HEK293T (cell line): ENCODE results near the gene SLC6A2.

ENCODE experiments used
- BHLHE40 ChIP-seq: fragments of 450-650 bp; IDR thresholded peaks from 2 replicates; pipeline ENCODE4 v1.6.1; 2016; ENCODE audit warnings: mild to moderate bottlenecking, moderate library complexity, borderline replicate concordance
- ELF4 ChIP-seq: fragments of 450-650 bp; IDR thresholded peaks from 2 replicates; pipeline ENCODE4 v1.6.1; 2017; ENCODE audit warnings: antibody characterized with exemption
- FOXA1 ChIP-seq: fragments of 450-650 bp; IDR thresholded peaks from 2 replicates; pipeline ENCODE4 v1.6.1; 2016; ENCODE audit warnings: mild to moderate bottlenecking
- FOXK2 ChIP-seq: fragments of 450-650 bp; IDR thresholded peaks from 2 replicates; pipeline ENCODE4 v1.6.1; 2016; ENCODE audit warnings: mild to moderate bottlenecking
- FOXM1 ChIP-seq: fragments of 450-650 bp; IDR thresholded peaks from 2 replicates; pipeline ENCODE4 v1.6.1; 2017; ENCODE audit warnings: mild to moderate bottlenecking, borderline replicate concordance
- LEF1 ChIP-seq: fragments of 450-650 bp; IDR thresholded peaks from 2 replicates; pipeline ENCODE4 v1.6.1; 2017; ENCODE audit warnings: mild to moderate bottlenecking, borderline replicate concordance
- SP1 ChIP-seq: fragments of 450-650 bp; IDR thresholded peaks from 2 replicates; pipeline ENCODE4 v1.6.1; 2017
- SUZ12 ChIP-seq: fragments of 450-650 bp; IDR thresholded peaks from 2 replicates; pipeline ENCODE4 v1.6.1; 2016; ENCODE audit warnings: mild to moderate bottlenecking
- TARDBP ChIP-seq: fragments of 450-650 bp; IDR thresholded peaks from 2 replicates; pipeline ENCODE4 v1.6.1; 2016
- ZNF384 ChIP-seq: fragments of 450-650 bp; IDR thresholded peaks from 2 replicates; pipeline ENCODE4 v1.6.1; 2016
- TF ChIP-seq, protein P1 (sequence below): fragments of 450-650 bp; IDR thresholded peaks from 2 replicates; pipeline ENCODE4 v1.6.1; 2016

GRCh38 chr16:55746081-55746480 is 90.3 kb downstream of the SLC6A2 start:
- TF ChIP-seq SP1: no peak
- TF ChIP-seq ELF4: no peak
- TF ChIP-seq BHLHE40: no peak
- no peak for TF ChIP-seq FOXA1
- TF ChIP-seq LEF1: no peak
- TF ChIP-seq, protein P1, sequence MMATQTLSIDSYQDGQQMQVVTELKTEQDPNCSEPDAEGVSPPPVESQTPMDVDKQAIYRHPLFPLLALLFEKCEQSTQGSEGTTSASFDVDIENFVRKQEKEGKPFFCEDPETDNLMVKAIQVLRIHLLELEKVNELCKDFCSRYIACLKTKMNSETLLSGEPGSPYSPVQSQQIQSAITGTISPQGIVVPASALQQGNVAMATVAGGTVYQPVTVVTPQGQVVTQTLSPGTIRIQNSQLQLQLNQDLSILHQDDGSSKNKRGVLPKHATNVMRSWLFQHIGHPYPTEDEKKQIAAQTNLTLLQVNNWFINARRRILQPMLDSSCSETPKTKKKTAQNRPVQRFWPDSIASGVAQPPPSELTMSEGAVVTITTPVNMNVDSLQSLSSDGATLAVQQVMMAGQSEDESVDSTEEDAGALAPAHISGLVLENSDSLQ: no peak
- no peak for TF ChIP-seq FOXM1
- no peak for TF ChIP-seq ZNF384
- no peak for TF ChIP-seq SUZ12
- no peak for TF ChIP-seq FOXK2
- TF ChIP-seq TARDBP: no peak
